HG03045 (cell line): ENCODE results near the gene UGT1A7.

Experiments
- ATAC-seq: cut with Tn5 transposase; IDR thresholded peaks from one replicate; pipeline ENCODE4 v1.9.1; 2021; ENCODE audit warnings: mild to moderate bottlenecking, moderate library complexity; ENCODE audit not compliant: unreplicated experiment

Gene UGT1A7

GRCh38 chr2:233758141-233758540, 76.4 kb downstream of the UGT1A7 start:
- no peak for ATAC-seq

- no peak for ATAC-seq
Observed at GRCh38 chr2:233758849-233759248, 77.1 kb downstream of the UGT1A7 start.

- no peak for ATAC-seq
Observed at GRCh38 chr2:233760043-233760442, 78.3 kb downstream of the UGT1A7 start, which contains the start of gene UGT1A1. UGT1A1 (plus strand) TSS chr2:233760270; CDS start chr2:233760288, 18 bp downstream.

GRCh38 chr2:233761040-233761769, 79.5 kb downstream of the UGT1A7 start:
- ATAC-seq, result no peak

- ATAC-seq, result no peak
Observed at GRCh38 chr2:233764264-233764663, 82.6 kb downstream of the UGT1A7 start.

- no peak for ATAC-seq
Observed at GRCh38 chr2:233764761-233765160, 83.1 kb downstream of the UGT1A7 start.

GRCh38 chr2:233766416-233766815, 84.7 kb downstream of the UGT1A7 start:
- ATAC-seq, result no peak

- ATAC-seq, result no peak
Observed at GRCh38 chr2:233768076-233768475, 86.4 kb downstream of the UGT1A7 start.

GRCh38 chr2:233769260-233769659, 87.6 kb downstream of the UGT1A7 start:
- no peak for ATAC-seq

- no peak for ATAC-seq
Observed at GRCh38 chr2:233772153-233772552, 90.5 kb downstream of the UGT1A7 start.

- no peak for ATAC-seq
Observed at GRCh38 chr2:233772583-233772982, 90.9 kb downstream of the UGT1A7 start.

GRCh38 chr2:233773854-233774253, 92.2 kb downstream of the UGT1A7 start:
- ATAC-seq, result no peak

- no peak for ATAC-seq
Observed at GRCh38 chr2:233775414-233775813, 93.7 kb downstream of the UGT1A7 start.

GRCh38 chr2:233778030-233778429, 96.3 kb downstream of the UGT1A7 start, which contains the start of gene MROH2A:
MROH2A (plus strand) TSS chr2:233778330; CDS start chr2:233779359, 1,029 bp downstream.
- no peak for ATAC-seq

GRCh38 chr2:233779722-233780121, 98.0 kb downstream of the UGT1A7 start:
- ATAC-seq, result no peak

GRCh38 chr2:233780771-233781170, 99.1 kb downstream of the UGT1A7 start:
- ATAC-seq, result no peak

- ATAC-seq, result no peak
Observed at GRCh38 chr2:233789554-233789953, 107.9 kb downstream of the UGT1A7 start.

GRCh38 chr2:233791151-233791882, 109.6 kb downstream of the UGT1A7 start:
- ATAC-seq, result no peak

- no peak for ATAC-seq
Observed at GRCh38 chr2:233791883-233792329, 110.2 kb downstream of the UGT1A7 start.

GRCh38 chr2:233792720-233793119, 111.0 kb downstream of the UGT1A7 start:
- ATAC-seq, result no peak

- no peak for ATAC-seq
Observed at GRCh38 chr2:233793465-233794127, 111.9 kb downstream of the UGT1A7 start.
